Measurements from ENCODE around the gene OBSCN.

- TF ChIP-seq CTCF (IDR thresholded peaks at IDR 0.05) (no peak), POLR2AphosphoS5 (IDR thresholded peaks at IDR 0.05) (no peak)
Observed at GRCh38 chr1:228423404-228424053, 215.7 kb downstream of the OBSCN start.

Data from prostate gland (tissue), 2 donors.